IMR-90 (cell line): ENCODE results near the gene NFASC. TPM values are rescaled to one million over a fixed set of nuclear protein-coding genes. Genes with fewer than 3 reads are reported as not detected.

Source experiments
- ATAC-seq: fragments of 200-7000 bp; cut with Tn5 transposase; 2 replicates; pipeline ENCODE4 v1.9.1; 2020; ENCODE audit warnings: low read depth, mild to moderate bottlenecking, moderate library complexity
- BruUV-seq: library from RNA; stranded (reverse); fragments of 400-500 nt; replicated peaks from 2 replicates; lab custom pipeline; 2021; lab: Mats Ljungman, UMichigan
- CTCF ChIA-PET: fragments of 300-600 bp; formaldehyde crosslinking; extraction: SDS; loops from one replicate; lab custom pipeline; 2021; ENCODE audit warnings: antibody characterized with exemption; lab: Yijun Ruan, JAX
- POLR2A ChIA-PET: fragments of 300-600 bp; sonication (Branson Sonifier 250); formaldehyde crosslinking; loops from one replicate; lab custom pipeline; 2022; ENCODE audit warnings: antibody characterized with exemption; ENCODE audit not compliant: unreplicated experiment; lab: Charles Lee
- DNase-seq: peaks from one replicate; pipeline ENCODE4 v3.0.0; 2013
- H2AFZ ChIP-seq: replicated peaks from 2 replicates; pipeline ENCODE3; 2013; ENCODE audit warnings: low read length, mild to moderate bottlenecking; ENCODE audit not compliant: poor library complexity
- H2AK5ac ChIP-seq: 2 replicates; pipeline ENCODE4 v1.6.1; 2013; ENCODE audit warnings: low read depth, low read length, inconsistent platforms
- H2AK9ac ChIP-seq: replicated peaks from 2 replicates; pipeline ENCODE3; 2013; ENCODE audit warnings: mild to moderate bottlenecking, low read depth, low read length, moderate library complexity; ENCODE audit not compliant: poor library complexity
- H2BK120ac ChIP-seq: 2 replicates; pipeline ENCODE4 v1.6.1; 2013; ENCODE audit warnings: low read depth, low read length, inconsistent platforms
- H2BK15ac ChIP-seq: 3 replicates; pipeline ENCODE4 v1.6.1; 2013; ENCODE audit warnings: low read depth, low read length, inconsistent platforms
- H2BK20ac ChIP-seq: 2 replicates; pipeline ENCODE4 v1.6.1; 2013; ENCODE audit warnings: low read depth, mild to moderate bottlenecking, inconsistent platforms, low read length, moderate library complexity
- H2BK5ac ChIP-seq: 2 replicates; pipeline ENCODE4 v1.6.1; 2013; ENCODE audit warnings: mild to moderate bottlenecking, low read depth, low read length, inconsistent platforms; ENCODE audit not compliant: poor library complexity, severe bottlenecking
- H3K14ac ChIP-seq: replicated peaks from 2 replicates; pipeline ENCODE4 v1.6.1; 2013; ENCODE audit warnings: low read depth, low read length, inconsistent platforms
- H3K18ac ChIP-seq: 2 replicates; pipeline ENCODE4 v1.6.1; 2013; ENCODE audit warnings: low read depth, low read length, control low read depth
- H3K23ac ChIP-seq: 2 replicates; pipeline ENCODE4 v1.6.1; 2013; ENCODE audit warnings: low read depth, low read length, inconsistent platforms
- H3K27ac ChIP-seq: 2 replicates; pipeline ENCODE4 v1.5.1; 2013; ENCODE audit warnings: mild to moderate bottlenecking, control low read depth, low read length; ENCODE audit not compliant: insufficient read depth
- H3K27me3 ChIP-seq: 2 replicates; pipeline ENCODE4 v1.6.1; 2013; ENCODE audit warnings: low read length; ENCODE audit not compliant: control insufficient read depth, insufficient read depth
- H3K36me3 ChIP-seq: 2 replicates; pipeline ENCODE4 v1.6.1; 2013; ENCODE audit warnings: low read length, mixed read lengths; ENCODE audit not compliant: control insufficient read depth, insufficient read depth
- H3K4ac ChIP-seq: 2 replicates; pipeline ENCODE4 v1.6.1; 2013; ENCODE audit warnings: low read depth, low read length, inconsistent platforms
- H3K4me1 ChIP-seq: 2 replicates; pipeline ENCODE4 v1.6.1; 2013; ENCODE audit warnings: low read length, mixed read lengths; ENCODE audit not compliant: control insufficient read depth, insufficient read depth
- H3K4me2 ChIP-seq: 2 replicates; pipeline ENCODE4 v1.6.1; 2013; ENCODE audit warnings: low read depth, mild to moderate bottlenecking, control low read depth, low read length, moderate library complexity
- H3K4me3 ChIP-seq: 2 replicates; pipeline ENCODE4 v1.5.1; 2013; ENCODE audit warnings: low read depth, mild to moderate bottlenecking, control low read depth, low read length, moderate library complexity; ENCODE audit not compliant: insufficient read depth
- H3K56ac ChIP-seq: 2 replicates; pipeline ENCODE4 v1.6.1; 2013; ENCODE audit warnings: low read length, inconsistent platforms; ENCODE audit not compliant: insufficient read depth; ENCODE audit errors: extremely low read depth
- H3K79me1 ChIP-seq, 2 experiments: 2 replicates each; pipeline ENCODE4 v1.6.1; 2013; ENCODE audit warnings: low read length in 2 of 2, inconsistent platforms in 1 of 2, low read depth in 1 of 2
- H3K9ac ChIP-seq: 2 replicates; pipeline ENCODE4 v1.6.1; 2013; ENCODE audit warnings: low read depth, low read length, control low read depth
- H3K9me1 ChIP-seq: 2 replicates; pipeline ENCODE4 v1.6.1; 2013; ENCODE audit warnings: low read length, inconsistent platforms; ENCODE audit not compliant: insufficient read depth
- H3K9me3 ChIP-seq: 2 replicates; pipeline ENCODE4 v1.6.1; 2013; ENCODE audit warnings: low read length; ENCODE audit not compliant: control insufficient read depth, insufficient read depth
- H4K20me1 ChIP-seq: 2 replicates; pipeline ENCODE4 v1.6.1; 2013; ENCODE audit warnings: low read length, inconsistent platforms; ENCODE audit not compliant: insufficient read depth
- H4K5ac ChIP-seq: 2 replicates; pipeline ENCODE4 v1.6.1; 2013; ENCODE audit warnings: mild to moderate bottlenecking, low read depth, low read length, control low read depth
- H4K8ac ChIP-seq, 2 experiments: 2 replicates each; pipeline ENCODE4 v1.6.1; 2013; ENCODE audit warnings: low read depth in 2 of 2, low read length in 2 of 2, control low read depth in 1 of 2, inconsistent platforms in 1 of 2
- H4K91ac ChIP-seq: 2 replicates; pipeline ENCODE4 v1.6.1; 2013; ENCODE audit warnings: low read depth, low read length, inconsistent platforms; ENCODE audit not compliant: insufficient read depth
- CHD1 ChIP-seq: IDR thresholded peaks from 2 replicates; pipeline ENCODE4 v1.6.1; 2012; ENCODE audit warnings: low read depth, low read length, improper control_type of control experiment
- FOS ChIP-seq: fragments of 150-350 bp; IDR thresholded peaks from 2 replicates; pipeline ENCODE4 v1.6.1; 2016; ENCODE audit warnings: low read depth, low read length
- RAD21 ChIP-seq: IDR thresholded peaks from 2 replicates; pipeline ENCODE4 v1.6.1; 2012; ENCODE audit warnings: low read length, improper control_type of control experiment
- RFX5 ChIP-seq: IDR thresholded peaks from 2 replicates; pipeline ENCODE4 v1.8.0; 2012; ENCODE audit warnings: low read depth, mild to moderate bottlenecking, low read length, moderate library complexity
- SMC3 ChIP-seq: fragments of 150-350 bp; IDR thresholded peaks from 2 replicates; pipeline ENCODE4 v1.6.1; 2016; ENCODE audit warnings: low read depth, mild to moderate bottlenecking, antibody characterized with exemption, low read length, moderate library complexity
- WGBS, 2 experiments: methylation state at CpG; one replicate each; pipeline versions ENCODE4 v1.1.5 to v1.1.7; 2013; ENCODE audit warnings: missing lambda C conversion rate in 2 of 2; ENCODE audit not compliant: insufficient read length in 1 of 2; ENCODE audit errors: extremely low coverage in 2 of 2; 5-methylcytosine and 5-hydroxymethylcytosine counted together
- dilution Hi-C: fragments of 300-500 bp; cut with HindIII; formaldehyde crosslinking; loops from one replicate; pipeline ENCODE4 v1.14.3; 2018; ENCODE audit warnings: low sequenced_read_pairs; ENCODE audit not compliant: unreplicated experiment
- in situ Hi-C: fragments of 300-500 bp; cut with MboI; formaldehyde crosslinking; loops from 3 replicates; pipeline ENCODE4 v1.14.3; 2019; ENCODE audit warnings: low sequenced_read_pairs, inconsistent platforms, mixed read lengths
- intact Hi-C: fragments of 100-400 bp; cut with micrococcal nuclease; formaldehyde crosslinking; loops from 2 replicates; pipeline ENCODE4 v1.10.0; 2022
- polyA plus RNA-seq, 3 experiments: library from polyadenylated mRNA; depleted of rRNA; stranded (reverse); fragments of >200 nt; gene quantifications; 2 replicates each; pipeline ENCODE4 v1.2.3, GENCODE V29; 2012; ENCODE audit warnings: low replicate concordance in 1 of 3
- total RNA-seq: library from RNA; depleted of rRNA; stranded (reverse); fragments of >200 nt; gene quantifications from 2 replicates; pipeline ENCODE4 v1.2.3, GENCODE V29; 2012
- TF ChIP-seq, protein P1 (sequence below): fragments of 150-350 bp; IDR thresholded peaks from 2 replicates; pipeline ENCODE4 v1.6.1; 2016; ENCODE audit warnings: low read depth, mild to moderate bottlenecking, low read length, moderate library complexity, borderline replicate concordance

NFASC gene
- total and polyA plus RNA-seq, 2 of the 4 experiments (the other 2 are of a cell fraction), result 0.18 to 0.79 TPM

- WGBS, 2 experiments, result no CpG with 5 or more reads among the region's 4 CpGs
- Histone ChIP-seq H3K18ac (no peak overlapping the region), H2BK15ac (no peak overlapping the region), H3K4me2 (no peak overlapping the region), H2BK20ac (no peak overlapping the region), H2AFZ (no peak overlapping the region), H2AK9ac (no peak overlapping the region), H3K9me3 (no peaks in the 10 kb centered on the region), H3K9me1 (no peaks in the 10 kb centered on the region), H3K9ac (no peak overlapping the region), H3K4ac (no peak overlapping the region), H3K56ac (no peak overlapping the region), H3K79me1 (no peaks in the 10 kb centered on the region), H3K23ac (no peak overlapping the region), H2AK5ac (no peak overlapping the region), H4K5ac (no peak overlapping the region), H4K91ac (no peak overlapping the region), H2BK120ac (no peak overlapping the region), H3K36me3 (no peaks in the 10 kb centered on the region), H4K20me1 (no peaks in the 10 kb centered on the region), H2BK5ac (no peak overlapping the region), H3K4me3 (no peak overlapping the region), H3K27ac (no peak overlapping the region), H3K4me1 (no peaks in the 10 kb centered on the region), H4K8ac (no peak overlapping the region), H3K14ac (no peak overlapping the region), H3K27me3 (peaks cover under 1% of the 10 kb centered on the region)
- CTCF ChIA-PET, result interaction anchor here (0.9 to 4.1 kb wide), 2 partner anchors 15 to 240 kb away, joined by 3 to 13 read pairs; no protein-coding TSS in a partner anchor
- POLR2A ChIA-PET, result no interaction called here
- in situ Hi-C loops (loop anchor here (25.0 kb wide), 1 partner anchor 440 kb away; no protein-coding TSS in a partner anchor), dilution Hi-C loops (no loop called here), intact Hi-C loops (no loop called here)
- DNase-seq (no peak), ATAC-seq (no peak)
- no TSS peak for BruUV-seq
- TF ChIP-seq RAD21, result no peak
- no peak for TF ChIP-seq SMC3
- no peak for TF ChIP-seq RFX5
- no peak for TF ChIP-seq CHD1
- TF ChIP-seq, protein P1, sequence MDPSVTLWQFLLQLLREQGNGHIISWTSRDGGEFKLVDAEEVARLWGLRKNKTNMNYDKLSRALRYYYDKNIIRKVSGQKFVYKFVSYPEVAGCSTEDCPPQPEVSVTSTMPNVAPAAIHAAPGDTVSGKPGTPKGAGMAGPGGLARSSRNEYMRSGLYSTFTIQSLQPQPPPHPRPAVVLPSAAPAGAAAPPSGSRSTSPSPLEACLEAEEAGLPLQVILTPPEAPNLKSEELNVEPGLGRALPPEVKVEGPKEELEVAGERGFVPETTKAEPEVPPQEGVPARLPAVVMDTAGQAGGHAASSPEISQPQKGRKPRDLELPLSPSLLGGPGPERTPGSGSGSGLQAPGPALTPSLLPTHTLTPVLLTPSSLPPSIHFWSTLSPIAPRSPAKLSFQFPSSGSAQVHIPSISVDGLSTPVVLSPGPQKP, result no peak
- TF ChIP-seq FOS, result no peak
Measured at GRCh38 chr1:204821924-204822323, 48.7 kb upstream of the NFASC start.
